ENCODE data around the gene LECT2.
A peak's percentile ranks its signal among the peaks of the same experiment; 100 is the strongest.

LECT2 gene

DNA sequence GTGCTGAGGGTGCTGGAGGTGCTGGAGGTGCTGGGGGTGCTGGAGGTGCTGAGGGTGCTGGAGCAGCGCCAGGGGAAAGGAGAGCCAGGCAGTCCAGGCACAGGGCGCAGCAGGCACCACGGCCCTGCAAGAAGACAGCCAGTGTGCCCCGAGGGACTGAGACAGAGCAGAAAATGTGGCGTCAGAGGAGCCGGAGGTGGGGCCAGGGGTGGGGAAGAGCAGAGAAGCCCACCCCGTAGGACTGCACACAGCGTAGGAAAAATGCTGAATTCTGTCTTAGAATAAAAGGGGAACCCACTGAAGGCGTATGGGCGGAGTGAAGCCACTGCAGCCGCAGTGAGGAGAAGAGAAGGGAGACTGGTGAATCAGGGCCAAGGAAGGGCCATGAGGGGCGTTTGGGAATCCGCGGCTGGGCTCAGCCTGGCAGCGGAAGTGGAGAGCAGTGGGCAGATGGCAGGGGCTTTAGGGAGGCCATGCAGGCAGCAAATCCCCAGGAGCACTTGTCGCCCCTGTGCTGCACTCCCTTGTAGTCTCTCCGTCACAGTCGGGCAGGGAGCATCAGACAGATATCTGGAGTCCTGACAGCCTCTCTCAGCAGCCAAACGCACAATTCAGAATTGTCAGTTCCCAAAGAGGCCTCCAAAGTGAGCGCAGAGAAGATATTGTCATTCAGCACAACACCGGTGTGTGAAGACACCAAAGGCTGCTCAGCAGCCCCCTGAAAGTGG lies 35.9 kb upstream of the LECT2 start:
- no peak for DNase-seq (ENCODE audit: low read depth)
- H3K4me3 ChIP-seq (ENCODE audit: low read depth, low read length), result no peak overlapping the region
- TF ChIP-seq, protein P1, sequence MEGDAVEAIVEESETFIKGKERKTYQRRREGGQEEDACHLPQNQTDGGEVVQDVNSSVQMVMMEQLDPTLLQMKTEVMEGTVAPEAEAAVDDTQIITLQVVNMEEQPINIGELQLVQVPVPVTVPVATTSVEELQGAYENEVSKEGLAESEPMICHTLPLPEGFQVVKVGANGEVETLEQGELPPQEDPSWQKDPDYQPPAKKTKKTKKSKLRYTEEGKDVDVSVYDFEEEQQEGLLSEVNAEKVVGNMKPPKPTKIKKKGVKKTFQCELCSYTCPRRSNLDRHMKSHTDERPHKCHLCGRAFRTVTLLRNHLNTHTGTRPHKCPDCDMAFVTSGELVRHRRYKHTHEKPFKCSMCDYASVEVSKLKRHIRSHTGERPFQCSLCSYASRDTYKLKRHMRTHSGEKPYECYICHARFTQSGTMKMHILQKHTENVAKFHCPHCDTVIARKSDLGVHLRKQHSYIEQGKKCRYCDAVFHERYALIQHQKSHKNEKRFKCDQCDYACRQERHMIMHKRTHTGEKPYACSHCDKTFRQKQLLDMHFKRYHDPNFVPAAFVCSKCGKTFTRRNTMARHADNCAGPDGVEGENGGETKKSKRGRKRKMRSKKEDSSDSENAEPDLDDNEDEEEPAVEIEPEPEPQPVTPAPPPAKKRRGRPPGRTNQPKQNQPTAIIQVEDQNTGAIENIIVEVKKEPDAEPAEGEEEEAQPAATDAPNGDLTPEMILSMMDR (conservative IDR thresholded peaks at IDR 0.05; ENCODE audit: low read depth, low read length), result no peak

DNA sequence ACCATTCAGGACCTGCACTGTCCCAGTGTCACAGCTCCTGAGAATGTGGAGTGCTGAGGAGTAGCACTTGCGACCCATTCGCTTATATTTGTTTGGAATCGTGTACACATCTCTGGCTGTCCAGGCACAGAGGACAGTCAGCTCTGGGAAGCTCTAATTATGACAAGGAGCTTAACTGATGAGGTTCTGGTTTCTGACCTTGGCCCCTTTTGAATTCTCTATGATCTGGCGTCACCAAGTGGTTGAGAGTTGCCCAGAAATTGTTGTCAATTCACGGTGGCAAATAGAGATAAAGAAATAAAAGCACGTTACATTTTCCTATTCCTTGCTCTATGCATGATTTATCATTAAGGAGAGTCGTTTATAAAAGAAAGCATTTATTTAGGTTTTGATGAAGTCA lies 34.9 kb upstream of the LECT2 start:
- DNase-seq (ENCODE audit: low read depth), result no peak
- no peak overlapping the region for H3K4me3 ChIP-seq (ENCODE audit: low read depth, low read length)
- TF ChIP-seq, protein P1 (conservative IDR thresholded peaks at IDR 0.05; ENCODE audit: low read depth, low read length), result no peak

DNA sequence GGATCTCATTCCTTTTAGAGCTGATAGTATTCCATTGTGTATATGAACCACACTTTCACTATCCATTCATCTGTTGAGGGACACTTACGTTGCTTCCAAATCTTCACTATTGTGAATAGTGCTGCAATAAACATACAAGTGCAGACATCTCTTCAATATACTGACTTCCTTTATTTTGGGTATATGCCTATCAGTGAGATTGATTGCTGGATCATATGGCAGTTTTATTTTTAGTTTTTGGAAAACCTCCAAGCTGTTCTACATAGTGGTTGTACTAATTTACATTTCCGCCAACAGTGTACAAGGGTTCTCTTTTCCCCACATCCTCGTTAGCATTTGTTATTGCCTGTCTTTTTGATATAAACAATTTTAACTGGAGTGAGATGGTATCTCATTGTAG lies 33.8 kb upstream of the LECT2 start:
- H3K4me3 ChIP-seq (ENCODE audit: low read depth, low read length), result no peak overlapping the region
- DNase-seq (ENCODE audit: low read depth), result no peak
- TF ChIP-seq, protein P1 (conservative IDR thresholded peaks at IDR 0.05; ENCODE audit: low read depth, low read length), result no peak

DNA sequence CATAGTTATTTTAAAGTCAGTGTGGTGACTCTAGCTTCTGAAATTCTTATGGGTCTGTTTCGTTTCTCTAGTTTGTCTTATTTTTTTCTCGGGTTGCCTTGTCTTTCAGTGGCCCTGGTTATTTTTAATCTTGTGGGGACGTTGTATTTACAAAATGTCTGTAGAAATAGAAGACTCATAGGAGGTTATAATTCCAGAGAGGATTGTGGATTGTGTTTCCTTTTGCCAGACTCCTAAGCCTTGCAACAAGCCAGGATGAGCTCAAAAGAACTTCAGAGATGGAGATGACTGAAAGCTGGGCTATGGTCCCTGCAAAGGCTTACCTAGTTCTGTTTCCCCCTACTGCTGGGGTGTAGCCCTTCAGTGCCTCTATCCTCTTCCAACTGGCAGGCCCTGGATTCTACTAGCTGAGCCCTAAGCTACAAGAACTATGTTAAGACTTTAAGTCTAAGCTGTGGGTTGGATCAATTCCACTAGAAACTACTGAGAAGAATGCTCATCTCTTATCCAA lies 32.2 kb upstream of the LECT2 start:
- DNase-seq (ENCODE audit: low read depth), result no peak
- TF ChIP-seq, protein P1 (conservative IDR thresholded peaks at IDR 0.05; ENCODE audit: low read depth, low read length), result no peak
- H3K4me3 ChIP-seq (ENCODE audit: low read depth, low read length), result no peak overlapping the region

DNA sequence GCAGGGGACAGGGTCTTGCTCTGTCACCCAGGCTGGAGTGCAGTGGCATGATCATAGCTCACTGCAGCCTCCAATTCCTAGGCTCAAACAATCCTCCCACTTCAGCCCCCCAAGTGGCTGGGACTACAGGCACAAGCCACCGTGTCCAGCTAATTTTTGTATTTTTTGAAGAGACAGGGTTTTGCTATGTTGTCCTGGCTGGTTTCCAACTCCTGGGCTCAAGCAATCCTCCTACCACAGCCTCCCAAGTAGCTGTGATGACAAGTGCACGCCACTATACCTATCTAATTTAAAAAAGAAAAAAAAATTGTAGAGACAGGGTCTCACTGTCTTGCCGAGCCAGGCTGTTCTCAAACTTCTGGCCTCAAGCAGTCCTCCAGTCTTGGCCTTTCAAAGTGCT lies 31.6 kb upstream of the LECT2 start:
- no peak for DNase-seq (ENCODE audit: low read depth)
- TF ChIP-seq, protein P1 (conservative IDR thresholded peaks at IDR 0.05; ENCODE audit: low read depth, low read length), result no peak
- no peak overlapping the region for H3K4me3 ChIP-seq (ENCODE audit: low read depth, low read length)

- DNase-seq (ENCODE audit: low read depth), result no peak
- TF ChIP-seq, protein P1 (conservative IDR thresholded peaks at IDR 0.05; ENCODE audit: low read depth, low read length), result no peak
- H3K4me3 ChIP-seq (ENCODE audit: low read depth, low read length), result no peak overlapping the region
These were observed 31.2 kb upstream of the LECT2 start for GRCh38 chr5:135985951-135986350.

GRCh38 chr5:135980620-135981019 lies 25.8 kb upstream of the LECT2 start:
- peak; percentile 54 for DNase-seq (ENCODE audit: low read depth)

More at GRCh38 chr5:135980620-135981019, 25.8 kb upstream of the LECT2 start:
- no peak overlapping the region for H3K4me3 ChIP-seq (ENCODE audit: low read depth, low read length)
- TF ChIP-seq, protein P1 (conservative IDR thresholded peaks at IDR 0.05; ENCODE audit: low read depth, low read length), result no peak
